Mucosa of rectum (tissue), 2 donors: ENCODE data around the gene PCDHGA1.
A peak's percentile ranks its signal among the peaks of the same experiment; 100 is the strongest.
"Not testable (repeated sequence)": the region's sequence is repeated elsewhere in the genome, so short reads cannot be mapped to it uniquely, and the experiment has no call there.

ENCODE experiments used
- H3K27ac ChIP-seq, 2 donors: one replicate each; pipeline ENCODE4 v1.7.0; 2013; ENCODE audit warnings: inconsistent platforms in 2 of 2, low read depth in 2 of 2, low read length in 2 of 2
- H3K27me3 ChIP-seq, 2 donors: one replicate each; pipeline ENCODE4 v1.7.0; 2013; ENCODE audit warnings: low read length in 2 of 2; ENCODE audit not compliant: control insufficient read depth in 2 of 2, insufficient read depth in 2 of 2
- H3K36me3 ChIP-seq, 2 donors: one replicate each; pipeline ENCODE4 v1.7.0; 2013; ENCODE audit warnings: low read length in 2 of 2; ENCODE audit not compliant: control insufficient read depth in 2 of 2, insufficient read depth in 2 of 2
- H3K4me1 ChIP-seq, 2 donors: one replicate each; pipeline ENCODE4 v1.7.0; 2013; ENCODE audit warnings: low read length in 2 of 2, mild to moderate bottlenecking in 1 of 2; ENCODE audit not compliant: control insufficient read depth in 2 of 2, insufficient read depth in 2 of 2
- H3K4me3 ChIP-seq, 2 donors: one replicate each; pipeline ENCODE4 v1.7.0; 2013; ENCODE audit warnings: low read length in 2 of 2
- H3K9ac ChIP-seq, 2 donors: one replicate each; pipeline ENCODE4 v1.7.0; 2013; ENCODE audit warnings: low read length in 2 of 2, low read depth in 1 of 2, mild to moderate bottlenecking in 1 of 2
- H3K9me3 ChIP-seq, 2 donors: one replicate each; pipeline ENCODE4 v1.7.0; 2013; ENCODE audit warnings: low read length in 2 of 2; ENCODE audit not compliant: control insufficient read depth in 2 of 2
- donor health status: healthy.
- donor health status: Normal muscosa, but diverticular disease.

The PCDHGA1 gene

GRCh38 chr5:141382469-141383294, 52.4 kb downstream of the PCDHGA1 start, which contains the start of gene PCDHGA7:
PCDHGA7 (plus strand) TSS chr5:141382742; CDS start chr5:141382900, 158 bp downstream.
- Histone ChIP-seq H3K27me3 (no peaks in the 10 kb centered on the region), H3K27ac (no peak within 1 kb of the TSS), H3K4me1 (no peaks in the 10 kb centered on the region), H3K9ac (no peak within 1 kb of the TSS), H3K4me3 (peak within 1 kb of the TSS; percentile 5 to 29), H3K36me3 (no peaks in the 10 kb centered on the region), H3K9me3 (peaks cover 0 to 23% of the 10 kb centered on the region in 2 donors)

- H3K9me3 ChIP-seq: peaks cover 2 to 25% of the 10 kb centered on the region in 2 donors
- H3K4me3 ChIP-seq: no peak overlapping the region
Measured at GRCh38 chr5:141383345-141383744, 53.0 kb downstream of the PCDHGA1 start.

GRCh38 chr5:141384471-141385267, 54.4 kb downstream of the PCDHGA1 start:
- no peak overlapping the region for H3K9ac ChIP-seq
- no peaks in the 10 kb centered on the region for H3K36me3 ChIP-seq
- no peak overlapping the region for H3K27ac ChIP-seq
- peaks cover 8 to 39% of the 10 kb centered on the region in 2 donors for H3K9me3 ChIP-seq
- H3K4me1 ChIP-seq: no peaks in the 10 kb centered on the region
- H3K4me3 ChIP-seq: no peak overlapping the region
- no peaks in the 10 kb centered on the region for H3K27me3 ChIP-seq

More at GRCh38 chr5:141383345-141383744, 53.0 kb downstream of the PCDHGA1 start:
- Histone ChIP-seq H3K4me1 (no peaks in the 10 kb centered on the region), H3K27me3 (no peaks in the 10 kb centered on the region), H3K36me3 (no peaks in the 10 kb centered on the region), H3K27ac (no peak overlapping the region), H3K9ac (no peak overlapping the region)

GRCh38 chr5:141387557-141388311, 57.4 kb downstream of the PCDHGA1 start, which contains the start of gene PCDHGB4:
PCDHGB4 (plus strand) TSS chr5:141387698; CDS start chr5:141387885, 187 bp downstream.
- H3K27me3 ChIP-seq, H3K4me1 ChIP-seq, H3K36me3 ChIP-seq, H3K9ac ChIP-seq, H3K27ac ChIP-seq: not testable (repeated sequence)
- H3K4me3 ChIP-seq: peak within 1 kb of the TSS in 1 of 2 donors; percentile 29
- peaks cover 10 to 46% of the 10 kb centered on the region in 2 donors for H3K9me3 ChIP-seq

- H3K27ac ChIP-seq: no peak overlapping the region
- H3K9me3 ChIP-seq: peaks cover 10 to 48% of the 10 kb centered on the region in 2 donors
- H3K4me3 ChIP-seq: peak overlapping the region in 1 of 2 donors; percentile 29
- H3K9ac ChIP-seq: no peak overlapping the region
- H3K36me3 ChIP-seq: no peaks in the 10 kb centered on the region
- no peaks in the 10 kb centered on the region for H3K27me3 ChIP-seq
- no peaks in the 10 kb centered on the region for H3K4me1 ChIP-seq
Measured at GRCh38 chr5:141388661-141389060, 58.3 kb downstream of the PCDHGA1 start.

- H3K27ac ChIP-seq: no peak overlapping the region
- H3K9me3 ChIP-seq: peaks cover 10 to 48% of the 10 kb centered on the region in 2 donors
Measured at GRCh38 chr5:141389153-141390042, 59.1 kb downstream of the PCDHGA1 start.

GRCh38 chr5:141392429-141393198, 62.3 kb downstream of the PCDHGA1 start, which contains the start of gene PCDHGA8:
PCDHGA8 (plus strand) TSS chr5:141392633; CDS start chr5:141392814, 181 bp downstream.
- no peak within 1 kb of the TSS for H3K4me3 ChIP-seq
- no peaks in the 10 kb centered on the region for H3K36me3 ChIP-seq
- no peak within 1 kb of the TSS for H3K9ac ChIP-seq
- no peaks in the 10 kb centered on the region for H3K27me3 ChIP-seq
- H3K27ac ChIP-seq: no peak within 1 kb of the TSS
- no peaks in the 10 kb centered on the region for H3K4me1 ChIP-seq
- H3K9me3 ChIP-seq: peaks cover 14 to 45% of the 10 kb centered on the region in 2 donors

More at GRCh38 chr5:141389153-141390042, 59.1 kb downstream of the PCDHGA1 start:
- Histone ChIP-seq H3K27me3 (no peaks in the 10 kb centered on the region), H3K9ac (no peak overlapping the region), H3K4me1 (no peaks in the 10 kb centered on the region), H3K4me3 (no peak overlapping the region), H3K36me3 (no peaks in the 10 kb centered on the region)

- Histone ChIP-seq H3K27ac (no peak overlapping the region), H3K9me3 (peaks cover 13 to 43% of the 10 kb centered on the region in 2 donors), H3K9ac (no peak overlapping the region), H3K36me3 (no peaks in the 10 kb centered on the region), H3K27me3 (no peaks in the 10 kb centered on the region), H3K4me1 (no peaks in the 10 kb centered on the region), H3K4me3 (no peak overlapping the region)
Measured at GRCh38 chr5:141393267-141393666, 63.0 kb downstream of the PCDHGA1 start.
